IPS-11a (cell line): ENCODE measurements around the gene SH3GL1.

ENCODE experiments used
- H3K4me3 ChIP-seq: one replicate; pipeline ENCODE4 v1.5.1; 2013; ENCODE audit warnings: low read depth, low read length, control low read depth

The SH3GL1 gene

GRCh38 chr19:4322942-4323665, 77.2 kb downstream of the SH3GL1 start:
- H3K4me3 ChIP-seq: no peak overlapping the region

- H3K4me3 ChIP-seq: no peak overlapping the region
These were observed 79.9 kb downstream of the SH3GL1 start for GRCh38 chr19:4320419-4320818.

GRCh38 chr19:4319067-4319718, 81.2 kb downstream of the SH3GL1 start:
- no peak overlapping the region for H3K4me3 ChIP-seq

- H3K4me3 ChIP-seq: no peak overlapping the region
These were observed 81.9 kb downstream of the SH3GL1 start for GRCh38 chr19:4318460-4318859.

- no peak overlapping the region for H3K4me3 ChIP-seq
These were observed 83.4 kb downstream of the SH3GL1 start for GRCh38 chr19:4316956-4317355.

- no peak overlapping the region for H3K4me3 ChIP-seq
These were observed 86.4 kb downstream of the SH3GL1 start for GRCh38 chr19:4313847-4314490.
